ENCODE data around the gene CNEP1R1. TPM values are rescaled to one million over a fixed set of nuclear protein-coding genes. Genes with fewer than 3 reads are reported as not detected.

The CNEP1R1 gene
- total and polyA plus RNA-seq, 3 donors from 2014 or later = 39.7 to 64.1 (median 51.5) TPM

- no peak for DNase-seq
- peaks cover 4% of the 10 kb centered on the region for H3K4me1 ChIP-seq
- H3K9me3 ChIP-seq = no peaks in the 10 kb centered on the region
- TF ChIP-seq CTCF (IDR thresholded peaks at IDR 0.05) (no peak), POLR2A (IDR thresholded peaks at IDR 0.05) (no peak)
- 81 to 87% methylated on average over 3 of the region's 3 CpGs for WGBS, 2 donors
- intact Hi-C loops (cut with DNase I; ENCODE audit: low total_unique reads) = no loop called here
- no peaks in the 10 kb centered on the region for H3K27me3 ChIP-seq
- H3K4me3 ChIP-seq = no peak overlapping the region
- H3K27ac ChIP-seq = no peak overlapping the region
- H3K36me3 ChIP-seq (ENCODE audit: low read depth, missing control alignments) = no peaks in the 10 kb centered on the region
Observed at GRCh38 chr16:50035468-50035992, 10.5 kb downstream of the CNEP1R1 start.

- 88 to 95% methylated on average over 3 of the region's 3 CpGs for WGBS, 2 donors
- Histone ChIP-seq H3K4me1 (peaks cover 4% of the 10 kb centered on the region), H3K27ac (no peak overlapping the region), H3K27me3 (no peaks in the 10 kb centered on the region), H3K9me3 (no peaks in the 10 kb centered on the region), H3K4me3 (no peak overlapping the region), H3K36me3 (ENCODE audit: low read depth, missing control alignments) (no peaks in the 10 kb centered on the region)
- no peak for DNase-seq
- TF ChIP-seq CTCF (IDR thresholded peaks at IDR 0.05) (no peak), POLR2A (IDR thresholded peaks at IDR 0.05) (no peak)
- intact Hi-C loops (cut with DNase I; ENCODE audit: low total_unique reads) = no loop called here
Observed at GRCh38 chr16:50036426-50036825, 11.4 kb downstream of the CNEP1R1 start.

GRCh38 chr16:50037662-50038220 lies 12.7 kb downstream of the CNEP1R1 start:
- H3K27ac ChIP-seq = peak overlapping the region in 1 of 2 donors; percentile 65
- H3K4me1 ChIP-seq = peaks cover 4% of the 10 kb centered on the region
- WGBS, 2 donors = 48 to 53% methylated on average over 2 of the region's 2 CpGs
- DNase-seq = no peak
- no peak for TF ChIP-seq CTCF (IDR thresholded peaks at IDR 0.05)
- no peak for TF ChIP-seq POLR2A (IDR thresholded peaks at IDR 0.05)
- H3K36me3 ChIP-seq (ENCODE audit: low read depth, missing control alignments) = no peaks in the 10 kb centered on the region
- H3K9me3 ChIP-seq = no peaks in the 10 kb centered on the region
- no peaks in the 10 kb centered on the region for H3K27me3 ChIP-seq
- intact Hi-C loops (cut with DNase I; ENCODE audit: low total_unique reads) = no loop called here
- H3K4me3 ChIP-seq = no peak overlapping the region

- no peak overlapping the region for H3K4me3 ChIP-seq
- H3K4me1 ChIP-seq = peaks cover 4% of the 10 kb centered on the region
- H3K27ac ChIP-seq = peak overlapping the region; percentile 53 to 65
- TF ChIP-seq POLR2A (IDR thresholded peaks at IDR 0.05) (no peak), CTCF (IDR thresholded peaks at IDR 0.05) (no peak)
- no peak for DNase-seq
- no peaks in the 10 kb centered on the region for H3K27me3 ChIP-seq
- H3K36me3 ChIP-seq (ENCODE audit: low read depth, missing control alignments) = no peaks in the 10 kb centered on the region
- no peaks in the 10 kb centered on the region for H3K9me3 ChIP-seq
- 57 to 72% methylated on average over 4 of the region's 4 CpGs for WGBS, 2 donors
- intact Hi-C loops (cut with DNase I; ENCODE audit: low total_unique reads) = no loop called here
Observed at GRCh38 chr16:50038286-50038685, 13.3 kb downstream of the CNEP1R1 start.
